ENCODE results near the gene YKT6.
"Not testable (repeated sequence)": the region's sequence is repeated elsewhere in the genome, so short reads cannot be mapped to it uniquely, and the experiment has no call there.

Gene YKT6

DNA sequence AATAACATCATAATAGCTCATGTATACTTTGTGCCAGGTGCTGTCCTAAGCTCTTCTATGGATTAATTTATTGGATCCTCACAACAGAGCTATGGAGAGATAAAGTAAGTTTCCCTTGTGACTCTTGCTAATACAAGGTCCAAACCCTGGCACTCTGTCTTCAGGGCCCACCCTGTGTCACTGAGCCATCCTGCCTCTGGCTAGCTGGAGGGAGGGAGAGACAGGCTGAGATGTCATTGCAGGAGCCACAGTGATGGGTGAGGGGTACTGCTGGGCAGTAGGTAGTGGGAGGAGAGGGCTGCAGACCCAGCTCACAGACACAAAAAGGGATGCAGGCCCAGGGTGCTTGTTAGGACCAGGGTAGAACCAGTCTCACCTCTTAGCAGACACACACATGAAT, 28.4 kb upstream of the YKT6 start:
- no peak for DNase-seq (ENCODE audit: low read depth, low spot score)

DNA sequence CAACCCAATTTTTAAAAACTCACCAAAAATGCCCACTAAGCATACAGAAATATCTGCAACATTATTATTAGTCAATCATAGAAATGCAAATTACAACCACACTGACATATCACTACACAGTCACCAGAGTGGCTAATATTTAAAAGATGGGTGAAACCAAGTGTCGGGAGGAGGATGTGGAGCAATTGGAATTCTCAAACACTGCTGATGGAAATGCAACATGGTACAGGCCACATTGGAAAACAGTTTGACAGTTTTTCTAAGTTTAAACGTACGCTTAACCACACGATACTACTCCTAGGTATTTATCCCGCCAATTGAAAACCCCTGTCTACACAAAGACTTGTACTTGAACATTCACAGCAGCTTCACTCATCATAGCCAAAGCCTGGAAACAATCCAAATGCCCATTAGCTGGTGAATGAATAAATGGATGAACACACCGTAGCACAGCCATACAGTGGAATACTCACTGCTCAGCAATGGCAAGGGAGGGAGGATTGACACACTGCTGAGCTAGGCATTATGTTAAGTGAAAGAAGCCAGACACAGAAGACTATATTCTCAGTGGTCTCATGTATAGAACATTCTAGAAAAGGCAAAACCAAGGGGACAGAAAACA, 27.9 kb upstream of the YKT6 start:
- DNase-seq (ENCODE audit: low read depth, low spot score): no peak

DNA sequence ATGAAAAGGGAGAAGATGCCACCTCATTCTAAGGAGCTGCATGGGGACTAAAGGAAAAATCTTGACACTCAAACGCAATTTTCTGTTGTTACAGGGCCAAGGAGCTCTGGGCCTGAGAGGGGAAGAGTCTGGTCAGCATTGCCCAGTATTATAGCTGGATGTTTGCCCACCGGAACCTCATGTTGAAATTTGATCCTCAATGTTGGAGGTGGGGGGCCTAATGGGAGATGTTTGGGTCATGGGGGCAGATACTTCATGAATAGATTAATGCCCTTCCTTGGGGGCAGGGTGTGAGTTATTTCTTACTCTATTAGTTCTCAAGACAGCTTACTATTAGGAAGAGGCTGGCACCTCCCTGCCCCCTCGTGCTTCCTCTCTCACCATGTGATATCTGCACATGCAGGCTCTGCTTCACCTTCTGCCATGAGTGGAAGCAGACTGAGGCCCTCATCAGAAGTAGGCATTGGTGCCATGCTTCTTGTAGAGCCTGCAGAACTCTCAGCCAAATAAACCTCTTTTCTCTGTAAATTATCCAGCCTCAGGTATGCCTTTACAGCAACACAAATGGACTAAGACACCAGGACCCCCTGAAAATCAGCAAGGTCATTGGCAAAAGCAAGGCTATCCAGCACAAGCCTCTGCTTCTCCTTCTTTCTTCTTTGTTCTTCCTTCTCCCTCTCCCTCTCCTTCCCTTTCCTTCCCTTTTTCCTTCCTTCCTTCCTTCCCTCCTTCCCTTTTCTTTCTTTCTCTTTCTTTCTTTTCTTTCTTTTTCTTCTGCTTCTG, 26.7 kb upstream of the YKT6 start:
- DNase-seq (ENCODE audit: low read depth, low spot score): no peak

DNA sequence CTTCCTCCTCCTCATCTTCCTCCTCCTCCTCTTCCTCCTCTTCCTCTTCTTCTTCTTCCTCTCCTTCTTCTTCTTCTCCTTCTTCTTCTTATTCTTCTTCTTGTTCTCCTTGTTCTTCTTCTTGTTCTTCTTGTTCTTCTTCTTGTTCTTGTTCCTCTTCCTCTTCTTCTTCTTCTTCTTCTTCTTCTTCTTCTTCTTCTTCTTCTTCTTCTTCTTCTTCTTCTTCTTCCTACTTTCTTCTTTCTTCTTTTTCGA, 26.2 kb upstream of the YKT6 start:
- not testable (repeated sequence) for DNase-seq (ENCODE audit: low read depth, low spot score)

DNA sequence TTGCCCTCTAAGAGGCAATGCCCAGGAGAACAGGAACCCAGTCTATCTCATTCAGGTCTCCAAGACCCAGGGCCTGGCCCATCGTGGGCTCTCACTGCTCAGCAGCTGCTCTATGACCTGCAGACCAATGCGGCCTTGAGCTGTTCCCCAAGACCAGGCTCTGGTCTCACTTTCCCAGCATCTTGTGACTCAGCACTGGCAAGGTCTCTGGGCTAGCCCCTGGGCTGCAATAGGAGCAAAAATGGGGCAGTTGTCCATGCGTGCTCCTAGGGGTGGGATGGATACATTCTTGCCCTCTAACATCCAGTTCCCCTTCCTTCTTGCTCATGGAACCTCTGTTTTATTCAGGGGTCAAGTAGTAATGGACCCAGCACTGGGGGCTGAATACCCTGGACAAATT, 25.0 kb upstream of the YKT6 start:
- DNase-seq (ENCODE audit: low read depth, low spot score): no peak

DNA sequence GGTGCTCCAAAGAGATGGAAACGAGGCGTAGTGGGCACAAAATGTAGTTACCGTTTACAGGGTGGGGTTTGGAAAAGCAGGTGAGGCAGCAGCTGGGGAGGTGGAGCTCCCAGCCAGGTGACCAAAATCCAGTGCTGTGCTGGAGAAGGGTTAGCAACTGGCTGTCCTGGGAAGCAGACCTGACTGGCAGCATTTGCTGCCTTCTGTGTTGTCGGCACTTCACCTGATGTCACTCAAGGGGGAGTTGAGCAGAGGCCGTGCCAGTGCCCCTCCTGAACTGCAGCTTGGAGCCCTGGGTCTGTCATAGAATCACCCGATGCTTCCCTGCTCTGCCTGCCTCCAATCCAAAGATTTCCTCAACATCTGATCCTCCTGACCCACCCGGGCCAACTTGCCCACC, 24.3 kb upstream of the YKT6 start:
- DNase-seq (ENCODE audit: low read depth, low spot score): no peak

DNA sequence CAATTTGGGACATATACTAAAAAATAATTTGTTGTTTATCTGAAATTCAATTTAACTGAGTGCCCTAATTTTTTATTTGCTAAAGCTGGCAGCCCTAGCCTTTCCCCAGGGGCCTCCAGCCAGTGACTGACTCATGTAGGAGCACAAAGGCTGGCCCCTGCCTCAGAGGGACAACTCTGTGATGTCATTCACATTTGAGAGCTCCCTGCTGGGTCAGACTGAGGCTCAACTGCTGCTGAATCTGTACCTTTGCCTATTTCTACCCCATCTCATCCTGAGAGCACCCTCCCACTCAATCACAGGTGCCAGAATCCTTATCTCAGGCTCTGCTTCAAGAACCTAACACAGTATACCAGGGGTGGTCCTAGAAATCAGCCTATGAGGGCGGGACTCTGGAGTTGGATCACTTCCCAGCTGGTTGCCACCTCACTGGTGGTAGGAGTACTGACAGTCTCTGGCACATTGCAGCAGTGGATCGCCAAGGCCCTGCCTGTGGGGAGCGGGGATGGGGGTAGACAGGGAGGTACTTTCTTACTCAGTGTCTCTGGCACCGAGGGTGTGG, 23.1 kb upstream of the YKT6 start:
- peak; percentile 30 for DNase-seq (ENCODE audit: low read depth, low spot score)

DNA sequence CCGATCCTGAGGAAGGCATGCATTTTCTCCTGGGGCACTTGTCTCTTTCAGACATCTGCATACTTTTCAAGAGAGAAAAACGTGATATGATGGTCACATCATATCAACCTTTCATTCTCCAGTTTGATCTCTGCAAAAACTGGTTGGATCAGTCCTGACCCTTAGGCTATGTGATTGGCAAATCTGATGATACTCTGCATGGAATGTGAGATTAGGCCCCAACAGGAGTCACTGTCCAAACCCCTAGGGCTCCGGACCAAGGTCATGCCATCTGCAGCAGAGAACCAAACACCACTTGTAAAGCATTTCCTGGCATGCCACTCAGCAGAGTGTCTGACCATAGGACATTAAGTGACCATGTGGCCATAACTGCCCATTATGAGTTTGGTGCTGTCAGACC, 20.1 kb upstream of the YKT6 start:
- DNase-seq (ENCODE audit: low read depth, low spot score): no peak

DNA sequence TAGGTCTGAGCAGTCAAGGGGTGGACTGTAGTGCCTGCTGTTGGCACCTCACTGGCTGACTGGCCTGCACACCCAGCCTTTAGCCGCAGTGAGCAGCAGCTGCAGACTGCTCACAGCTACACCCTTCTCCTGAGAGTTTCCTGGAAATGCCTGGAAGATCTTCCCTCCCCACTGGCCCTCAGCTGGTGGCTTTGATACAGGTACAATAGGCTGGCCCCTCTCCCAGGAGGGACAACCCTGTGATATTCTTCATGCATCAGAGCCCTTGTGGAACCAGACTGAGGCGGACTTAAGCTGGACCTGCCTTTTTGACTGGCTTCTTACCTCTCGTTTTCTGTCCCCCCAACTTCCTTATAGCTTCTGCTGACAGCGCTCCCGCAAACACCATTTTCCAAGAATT, 18.0 kb upstream of the YKT6 start:
- DNase-seq (ENCODE audit: low read depth, low spot score): no peak

DNA sequence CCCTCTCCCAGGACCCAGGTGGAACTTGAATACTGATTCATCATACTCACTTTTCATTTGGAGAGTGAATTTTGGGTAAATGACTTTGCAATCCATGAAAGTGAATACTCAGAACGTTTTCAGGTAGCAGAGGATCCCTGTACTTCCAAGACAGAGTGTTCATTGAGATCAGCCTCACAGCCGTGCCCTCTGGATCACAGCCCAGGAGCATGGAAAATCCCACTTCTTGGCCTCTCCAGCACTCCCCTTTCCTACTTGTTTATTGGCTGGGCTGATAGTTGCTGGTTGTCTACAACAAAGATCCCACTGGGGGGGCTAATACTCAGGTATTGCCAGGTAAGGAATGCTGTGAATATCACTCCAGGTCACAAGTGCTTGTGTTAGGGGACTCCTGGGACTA, 17.4 kb upstream of the YKT6 start:
- no peak for DNase-seq (ENCODE audit: low read depth, low spot score)

DNA sequence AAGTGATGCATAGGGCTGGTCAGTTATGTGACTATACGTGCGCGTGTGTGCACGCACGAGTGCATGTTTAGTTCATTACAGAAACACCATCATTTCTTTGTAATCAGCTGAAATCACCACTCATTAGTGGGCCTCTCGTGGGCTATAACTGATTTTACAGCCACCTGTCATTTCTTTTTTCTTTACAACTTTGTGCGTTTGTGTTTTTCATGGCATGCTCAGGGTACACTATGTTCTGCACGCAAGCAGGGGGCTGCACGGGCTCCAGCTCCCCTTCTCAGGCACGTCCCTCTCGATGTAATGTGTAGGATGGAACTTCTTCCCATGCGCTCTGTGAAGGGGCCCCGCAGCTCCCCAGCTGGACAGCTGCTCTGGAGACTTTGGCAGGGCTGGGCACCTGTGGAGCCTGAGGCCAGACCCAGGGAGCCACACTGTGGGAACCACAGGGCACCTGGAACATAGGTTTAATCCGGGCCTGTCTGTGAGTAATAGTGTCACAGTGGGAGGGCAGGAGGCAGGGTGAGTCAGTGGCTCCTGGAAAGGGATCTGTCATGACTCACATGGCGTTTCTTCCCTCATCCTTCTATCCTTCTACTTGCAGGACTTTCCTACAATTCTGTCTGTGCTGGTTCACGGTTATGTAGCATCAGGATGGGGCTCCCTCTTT, 16.4 kb upstream of the YKT6 start:
- DNase-seq (ENCODE audit: low read depth, low spot score): peak; percentile 66

DNA sequence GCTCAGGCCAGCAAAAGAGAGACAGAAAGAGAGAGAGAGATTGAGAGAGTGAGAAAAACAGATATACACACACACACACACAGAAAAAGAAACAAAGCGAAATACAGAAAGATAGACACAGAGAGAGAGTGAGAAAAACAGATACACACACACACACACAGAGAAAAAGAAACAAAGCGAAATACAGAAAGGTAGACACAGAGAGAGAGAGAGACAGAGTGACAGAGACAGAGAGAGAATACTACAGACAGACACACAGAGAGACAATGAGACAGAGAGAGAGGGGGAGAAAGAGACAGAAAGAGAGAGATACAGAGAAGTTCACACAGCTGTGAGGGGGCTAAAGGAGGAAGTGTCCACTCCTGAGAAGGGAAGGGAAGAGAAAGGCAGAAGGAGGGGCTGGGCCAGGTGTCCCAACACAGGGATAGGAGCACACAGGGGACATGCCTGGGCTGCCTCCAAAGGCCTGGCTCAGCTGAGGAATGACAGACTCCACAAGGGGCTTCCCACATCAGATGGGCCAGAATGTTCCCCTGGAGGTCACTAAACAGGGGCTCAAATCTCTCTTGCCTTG, 15.8 kb upstream of the YKT6 start:
- DNase-seq (ENCODE audit: low read depth, low spot score): no peak

DNA sequence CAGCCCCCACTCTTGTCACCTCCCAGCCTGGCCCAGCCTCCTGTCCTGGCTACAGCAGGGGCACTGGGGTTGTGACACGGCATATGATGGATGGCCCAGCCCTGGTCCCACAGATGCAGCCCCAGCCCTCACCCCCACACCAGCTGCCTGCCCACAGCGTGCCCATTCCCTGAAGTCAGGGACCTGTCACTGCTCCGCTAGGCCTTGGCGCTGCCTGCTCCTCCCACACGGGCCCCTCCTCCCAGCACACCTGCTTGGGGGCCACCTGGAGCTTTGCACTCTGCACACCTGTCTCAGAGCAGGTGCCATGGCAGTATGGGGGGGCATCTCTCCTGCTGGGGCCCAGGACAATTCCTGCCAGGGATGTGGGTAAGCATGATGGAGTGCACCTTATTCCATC, 15.0 kb upstream of the YKT6 start:
- DNase-seq (ENCODE audit: low read depth, low spot score): no peak

DNA sequence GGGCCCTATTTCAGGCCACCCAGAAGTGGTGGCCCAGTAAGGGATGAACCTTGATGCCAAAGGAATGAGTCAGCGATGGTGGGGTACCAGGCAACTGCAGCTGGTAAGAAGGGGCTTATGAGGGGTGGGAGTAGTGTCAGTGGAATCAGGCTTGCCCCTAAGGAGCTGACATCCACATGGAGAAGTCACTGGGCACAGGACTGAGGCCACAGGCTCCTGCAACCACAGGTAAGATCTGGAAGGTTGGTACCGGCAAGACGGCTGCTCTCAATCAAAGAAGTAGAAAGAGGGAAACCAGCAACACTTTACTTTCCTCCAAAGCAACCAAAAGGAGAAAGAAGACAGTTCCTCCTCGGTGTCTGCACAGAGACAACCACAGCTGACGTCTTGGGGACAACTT, 14.0 kb upstream of the YKT6 start:
- no peak for DNase-seq (ENCODE audit: low read depth, low spot score)

DNA sequence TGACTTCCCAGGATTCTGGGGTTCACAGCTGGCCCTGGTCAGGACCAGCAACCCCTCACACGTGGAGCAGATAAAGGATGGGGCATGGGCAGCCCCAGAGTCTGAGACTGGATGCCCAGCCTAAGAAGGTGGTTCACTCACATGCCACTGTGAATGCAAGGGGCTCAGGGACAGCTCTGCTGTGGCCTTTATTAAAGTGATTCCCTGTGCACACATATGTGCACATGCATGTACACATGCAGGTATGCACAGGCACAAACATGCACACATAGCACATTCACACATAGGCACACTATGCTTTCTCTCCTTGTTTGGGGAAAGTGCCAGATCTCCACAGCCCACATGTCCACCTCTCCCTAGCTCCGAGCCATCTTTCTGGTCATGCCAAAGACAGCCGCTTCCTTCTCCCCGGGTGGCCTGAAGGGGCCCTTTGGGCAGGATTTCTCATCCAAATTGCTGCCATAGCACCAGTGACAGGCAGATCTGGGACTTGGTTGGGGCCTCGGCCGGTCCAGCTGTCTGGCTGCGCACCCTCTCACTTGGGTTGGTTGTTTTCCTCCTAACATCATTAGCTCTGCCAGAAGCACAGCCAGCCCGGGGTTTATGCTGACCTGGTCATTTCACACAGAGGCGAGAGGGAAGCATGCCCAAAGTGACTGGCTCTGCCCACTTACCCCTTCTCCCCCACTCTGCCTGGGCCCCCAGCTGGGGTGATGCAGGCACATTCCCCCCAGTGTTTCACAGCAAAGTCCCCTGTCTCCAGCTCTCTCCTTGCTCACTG, 13.0 kb upstream of the YKT6 start:
- no peak for DNase-seq (ENCODE audit: low read depth, low spot score)

DNA sequence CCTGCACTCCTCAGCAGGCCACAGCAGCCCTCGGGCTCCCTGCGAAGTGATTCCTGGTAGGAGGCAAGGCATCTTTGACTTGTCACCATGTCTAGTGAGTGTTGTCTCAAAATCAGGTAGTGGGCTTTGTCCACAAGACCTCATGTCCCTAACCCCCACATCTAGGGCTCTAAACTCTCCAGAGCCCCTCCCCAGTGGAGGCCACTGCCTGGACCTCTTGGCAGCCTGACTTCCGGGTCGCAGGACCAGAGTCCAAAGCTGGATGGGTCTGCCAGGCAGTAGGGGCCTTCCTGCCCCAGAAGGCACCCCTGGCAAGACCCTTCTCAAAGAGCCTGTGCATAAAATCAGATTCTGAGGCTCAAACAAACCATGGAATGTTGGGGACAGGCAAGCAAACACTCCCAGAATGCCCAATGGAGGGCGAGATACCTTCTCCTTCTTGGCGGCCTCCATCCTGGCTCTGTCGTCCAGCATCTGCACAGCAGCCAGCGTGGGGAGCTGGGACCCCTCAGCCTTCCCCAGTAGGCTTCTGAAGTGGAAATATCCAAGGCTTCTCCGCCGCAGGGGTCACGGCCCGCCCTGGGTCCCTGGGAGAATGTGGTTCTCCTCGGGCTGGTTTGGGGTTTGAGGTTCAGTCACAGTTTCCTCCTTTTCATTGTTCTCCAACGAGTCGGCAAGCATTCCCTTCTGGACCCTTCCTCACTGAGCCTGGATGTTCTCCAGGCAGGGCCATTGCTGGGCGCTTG, 12.1 kb upstream of the YKT6 start:
- no peak for DNase-seq (ENCODE audit: low read depth, low spot score)

DNA sequence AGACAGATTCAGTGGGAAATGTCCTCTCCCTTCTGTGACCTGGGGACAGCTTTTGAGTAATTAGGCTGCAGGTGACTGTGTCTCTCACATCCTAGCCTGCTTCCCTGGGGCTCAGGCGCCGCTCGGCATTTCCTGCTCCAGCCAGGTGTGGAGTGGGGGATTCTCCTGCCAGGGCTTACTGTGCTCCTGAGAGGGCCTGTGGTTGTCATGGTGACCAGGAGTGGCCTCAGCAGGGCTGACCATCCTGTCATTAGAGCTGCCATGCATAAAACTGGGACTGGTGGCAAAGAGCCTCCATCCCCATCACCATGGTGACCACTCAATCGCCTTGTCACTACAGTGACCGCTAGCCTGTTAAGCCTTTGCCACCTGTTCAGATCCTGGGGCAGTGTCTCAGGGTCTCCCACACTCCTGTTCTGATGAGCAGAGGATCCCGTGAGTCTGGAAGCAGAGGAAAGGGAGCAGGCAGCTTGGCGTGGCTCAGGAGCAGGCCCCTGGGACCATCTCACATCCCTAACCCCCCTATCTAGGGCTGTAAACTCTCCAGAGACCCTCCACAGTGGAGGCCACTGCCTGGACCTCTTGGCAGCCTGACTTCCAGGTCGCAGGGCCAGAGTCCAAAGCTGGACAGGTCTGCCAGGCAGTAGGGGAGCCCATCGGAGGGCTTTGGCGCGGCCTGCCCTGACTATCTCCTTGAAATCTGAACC, 11.3 kb upstream of the YKT6 start, which contains the start of gene GCK:
Gene GCK (minus strand): TSS at position 154 of the 707 bp plus-strand sequence. CDS start 486 bp downstream, outside the sequence.
- no peak for DNase-seq (ENCODE audit: low read depth, low spot score)

DNA sequence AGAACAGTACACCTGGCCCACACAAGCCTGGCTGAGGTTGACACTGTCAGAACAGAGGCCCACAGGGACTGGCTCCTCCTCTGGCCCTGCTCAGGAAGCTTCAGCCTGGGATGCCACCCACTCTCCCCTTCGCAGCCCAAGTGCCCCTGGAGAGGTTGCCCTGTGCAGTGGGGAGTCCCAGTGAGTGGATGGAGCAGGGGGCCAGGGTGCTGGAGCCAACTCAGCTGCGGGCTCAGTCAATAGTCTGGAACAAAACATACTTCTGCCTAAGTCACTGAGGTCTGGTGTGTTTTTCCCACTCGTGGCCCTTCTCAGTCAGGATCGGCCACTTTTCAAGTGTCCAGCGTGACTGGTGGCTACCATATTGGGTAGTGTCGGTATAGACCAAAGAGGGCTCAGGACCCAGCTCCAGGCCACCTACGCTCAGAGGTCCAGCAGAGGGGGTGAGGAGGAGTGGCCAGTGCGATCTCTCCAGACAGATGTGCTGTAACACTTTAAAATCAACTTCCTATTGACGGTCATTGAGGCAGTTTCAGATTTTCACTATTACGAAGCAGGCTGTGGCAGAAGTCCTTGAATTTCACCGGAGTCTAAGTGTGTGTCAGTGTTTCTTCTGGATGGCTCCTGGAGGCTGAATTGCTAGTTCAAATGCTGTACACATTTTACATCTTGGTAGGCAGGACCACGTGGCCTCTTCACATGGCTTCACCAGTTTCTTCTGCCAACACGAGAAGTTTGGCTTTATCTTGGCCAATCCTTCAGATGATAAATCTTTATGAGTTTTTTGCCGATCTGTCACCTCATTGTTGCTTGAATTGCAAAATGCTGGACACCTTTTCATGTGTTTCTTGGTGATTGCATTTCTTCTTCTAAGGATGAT, 10.5 kb upstream of the YKT6 start:
- DNase-seq (ENCODE audit: low read depth, low spot score): no peak

DNA sequence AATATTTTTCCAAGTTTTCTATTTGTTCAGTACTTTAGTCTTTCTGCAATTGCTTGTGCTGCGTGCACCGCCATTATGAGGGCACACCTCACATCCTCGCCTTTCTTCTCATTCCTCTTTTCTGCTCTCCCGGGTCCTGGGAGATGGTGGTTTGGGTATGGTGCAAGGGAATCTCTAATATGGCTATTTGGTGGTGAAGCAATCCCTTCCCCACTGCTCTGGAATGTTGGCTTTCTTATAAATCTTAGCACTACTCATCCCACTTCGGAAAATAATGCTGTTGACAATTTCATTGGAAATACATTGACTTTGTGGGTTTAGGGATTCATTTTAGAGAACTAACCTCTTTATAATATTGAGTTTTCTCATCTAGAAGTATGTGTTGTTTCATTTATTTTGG, 9.6 kb upstream of the YKT6 start:
- no peak for DNase-seq (ENCODE audit: low read depth, low spot score)

Data from ELF-1 (cell line).